WI38 (cell line): ENCODE measurements around the gene TXNL1.

Experiments
- H3K4me3 ChIP-seq: 2 replicates; pipeline ENCODE4 v1.5.1; 2011; ENCODE audit warnings: low read depth, mild to moderate bottlenecking, control low read depth, low read length
- TF ChIP-seq, protein P1 (sequence below): IDR thresholded peaks from 2 replicates; pipeline ENCODE4 v1.5.1; 2012; ENCODE audit warnings: low read depth, mild to moderate bottlenecking, control low read depth, low read length

TXNL1 gene

DNA sequence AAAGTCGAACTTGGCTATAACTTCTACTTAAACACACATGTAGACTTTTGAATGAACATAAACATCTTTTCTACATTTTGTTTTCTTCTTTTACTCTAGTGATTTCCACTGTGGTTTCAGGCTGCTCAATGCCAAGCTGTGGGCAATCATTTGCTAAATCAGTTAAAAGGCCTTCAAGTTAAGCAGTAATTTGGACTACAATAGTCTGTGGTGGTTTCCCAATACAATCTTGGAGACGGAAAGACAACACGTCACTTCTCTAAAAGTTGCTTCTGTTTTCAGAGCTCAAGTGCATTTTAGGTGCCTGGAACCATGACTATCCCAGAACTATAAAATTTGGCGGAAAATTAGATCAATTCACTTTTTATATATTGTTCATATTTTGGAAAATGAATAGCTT, 69.4 kb downstream of the TXNL1 start:
- no peak overlapping the region for H3K4me3 ChIP-seq
- TF ChIP-seq, protein P1, sequence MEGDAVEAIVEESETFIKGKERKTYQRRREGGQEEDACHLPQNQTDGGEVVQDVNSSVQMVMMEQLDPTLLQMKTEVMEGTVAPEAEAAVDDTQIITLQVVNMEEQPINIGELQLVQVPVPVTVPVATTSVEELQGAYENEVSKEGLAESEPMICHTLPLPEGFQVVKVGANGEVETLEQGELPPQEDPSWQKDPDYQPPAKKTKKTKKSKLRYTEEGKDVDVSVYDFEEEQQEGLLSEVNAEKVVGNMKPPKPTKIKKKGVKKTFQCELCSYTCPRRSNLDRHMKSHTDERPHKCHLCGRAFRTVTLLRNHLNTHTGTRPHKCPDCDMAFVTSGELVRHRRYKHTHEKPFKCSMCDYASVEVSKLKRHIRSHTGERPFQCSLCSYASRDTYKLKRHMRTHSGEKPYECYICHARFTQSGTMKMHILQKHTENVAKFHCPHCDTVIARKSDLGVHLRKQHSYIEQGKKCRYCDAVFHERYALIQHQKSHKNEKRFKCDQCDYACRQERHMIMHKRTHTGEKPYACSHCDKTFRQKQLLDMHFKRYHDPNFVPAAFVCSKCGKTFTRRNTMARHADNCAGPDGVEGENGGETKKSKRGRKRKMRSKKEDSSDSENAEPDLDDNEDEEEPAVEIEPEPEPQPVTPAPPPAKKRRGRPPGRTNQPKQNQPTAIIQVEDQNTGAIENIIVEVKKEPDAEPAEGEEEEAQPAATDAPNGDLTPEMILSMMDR, result no peak

DNA sequence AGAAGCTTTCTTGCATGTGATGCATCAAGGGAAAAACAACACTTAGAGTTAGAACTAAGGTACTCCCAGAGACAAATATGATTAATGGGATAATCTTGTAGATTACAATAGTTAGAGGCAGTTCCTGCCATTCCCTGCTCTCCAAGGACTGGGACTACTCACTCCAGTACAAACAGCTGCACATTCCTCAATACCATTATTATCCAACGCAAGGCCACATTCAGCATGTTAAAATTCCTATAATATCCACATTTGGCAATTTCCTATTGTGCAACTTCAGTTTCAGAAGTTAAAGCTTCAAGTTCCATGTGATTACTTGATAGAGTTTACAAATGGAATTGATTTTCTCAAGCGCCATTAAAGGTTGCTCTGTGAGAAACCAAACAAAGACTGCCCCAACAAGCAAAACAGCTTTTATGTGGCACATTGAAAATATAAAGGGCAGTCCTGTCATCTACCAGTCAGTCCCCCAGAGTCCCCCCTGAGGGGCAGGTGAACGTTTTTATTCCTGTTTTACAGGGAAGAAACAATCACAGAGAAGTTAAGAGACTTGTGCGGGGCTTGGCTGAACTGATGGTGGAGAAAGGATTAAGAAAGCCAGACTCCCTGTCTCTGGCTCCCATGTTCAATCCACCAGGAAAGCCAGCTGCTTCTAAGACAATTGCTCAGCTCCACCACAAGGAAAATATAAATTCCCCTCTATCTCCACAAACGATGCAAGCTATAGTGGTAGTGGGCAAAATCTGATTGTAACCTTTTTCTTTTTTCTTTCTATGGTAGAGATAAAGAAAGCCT, 72.6 kb downstream of the TXNL1 start:
- no peak overlapping the region for H3K4me3 ChIP-seq
- TF ChIP-seq, protein P1, result no peak

DNA sequence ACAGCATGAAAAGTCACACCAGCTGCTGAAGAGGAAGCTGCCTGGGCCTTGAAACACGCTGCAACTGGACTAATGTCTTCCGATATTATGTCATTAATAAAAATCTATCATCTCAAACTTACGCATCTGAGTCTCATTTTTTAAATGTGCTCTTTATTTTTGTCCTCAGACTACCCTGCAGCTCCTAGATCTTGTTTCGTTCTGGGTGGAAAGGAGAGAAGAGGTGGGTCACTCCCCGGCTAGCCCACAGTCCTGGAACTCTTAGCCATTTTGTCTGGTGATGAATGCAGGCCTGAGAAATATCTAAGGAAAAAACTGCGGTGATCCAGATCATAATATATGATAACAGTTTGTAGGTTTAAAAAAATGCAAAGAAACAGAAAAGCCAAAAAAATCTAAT, 73.3 kb downstream of the TXNL1 start:
- TF ChIP-seq, protein P1, result no peak
- no peak overlapping the region for H3K4me3 ChIP-seq

DNA sequence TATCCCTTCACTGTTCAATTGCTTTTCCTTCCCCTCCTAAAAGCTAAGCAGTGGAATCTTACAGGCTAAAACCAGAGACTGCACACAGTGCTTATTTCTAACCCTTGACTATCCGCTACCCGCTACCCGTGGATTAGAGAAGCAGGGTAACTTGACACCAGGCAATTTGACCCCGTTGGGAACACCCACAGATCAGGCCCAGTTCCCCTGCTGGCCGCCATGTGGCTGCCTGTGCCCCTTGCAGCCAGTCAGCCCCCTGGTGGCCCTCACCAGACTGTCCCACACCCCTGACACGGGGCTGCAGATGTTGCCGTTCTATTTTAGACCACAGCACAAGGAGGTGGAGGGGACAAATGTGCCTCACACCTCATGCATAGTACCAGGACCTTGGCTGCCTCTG, 74.8 kb downstream of the TXNL1 start:
- TF ChIP-seq, protein P1, result no peak
- no peak overlapping the region for H3K4me3 ChIP-seq

DNA sequence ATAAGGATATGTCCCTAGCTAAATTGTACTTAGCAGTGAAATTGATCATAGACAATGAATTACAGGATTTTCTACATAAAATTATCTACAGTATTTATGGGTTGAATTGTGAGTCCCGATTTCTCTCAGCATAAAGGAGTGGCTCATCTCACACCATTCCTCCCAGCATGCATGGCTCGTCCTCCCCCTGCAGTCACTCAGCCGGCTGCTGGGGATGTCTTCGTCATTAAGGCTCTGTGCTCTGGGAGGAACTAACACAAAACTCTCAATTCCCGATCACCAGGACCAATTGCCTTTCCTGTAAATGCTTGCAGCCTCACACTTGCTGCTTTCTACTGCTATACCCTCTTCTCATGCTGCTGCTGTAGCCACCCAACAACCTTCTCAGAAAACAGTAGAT, 75.9 kb downstream of the TXNL1 start:
- TF ChIP-seq, protein P1, result no peak

DNA sequence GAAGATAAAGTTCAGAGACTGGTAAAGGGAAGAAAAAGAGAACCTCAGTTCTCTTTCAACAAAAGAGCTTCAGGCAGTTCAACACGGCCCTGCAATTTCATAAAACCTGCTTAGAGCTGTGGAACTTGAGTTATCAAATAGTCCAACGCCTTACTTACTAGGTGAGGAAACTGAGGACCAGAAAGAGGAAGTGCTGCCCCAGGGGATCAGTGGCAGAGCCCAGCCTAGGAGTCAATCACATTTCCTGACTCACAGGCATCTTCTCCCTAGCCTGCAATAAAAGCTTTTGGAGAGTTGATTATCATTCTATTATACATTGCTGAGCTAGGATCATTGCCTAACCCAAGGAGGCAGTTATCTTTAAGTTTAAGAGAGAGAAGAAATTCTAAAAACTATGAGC, 77.4 kb downstream of the TXNL1 start:
- H3K4me3 ChIP-seq, result no peak overlapping the region
- TF ChIP-seq, protein P1, result no peak

More for the DNA sequence above, 75.9 kb downstream of the TXNL1 start:
- H3K4me3 ChIP-seq, result no peak overlapping the region

DNA sequence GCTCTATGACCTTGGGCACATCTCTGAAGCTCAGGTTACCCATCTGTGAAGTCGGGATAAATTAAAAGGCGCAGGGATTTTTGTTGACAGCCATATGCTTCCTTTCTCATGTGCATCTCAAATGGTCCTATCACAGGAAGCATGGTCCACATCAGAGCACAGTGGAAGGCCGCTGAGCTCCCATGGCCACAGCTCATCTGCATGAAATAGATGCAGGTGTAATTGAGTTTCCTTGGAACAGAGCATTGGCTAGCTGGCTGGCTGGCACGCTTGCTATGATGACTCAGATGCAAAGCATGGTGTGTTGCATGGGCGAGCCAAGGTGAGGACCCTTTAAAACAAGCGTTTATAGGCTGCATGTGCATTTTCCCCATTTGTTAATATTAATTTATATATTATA, 79.3 kb downstream of the TXNL1 start:
- TF ChIP-seq, protein P1, result no peak
- H3K4me3 ChIP-seq, result no peak overlapping the region
